Gastroesophageal sphincter (tissue), 4 donors: Measurements from ENCODE around the gene FREM1. TPM values are rescaled to one million over a fixed set of nuclear protein-coding genes. Genes with fewer than 3 reads are reported as not detected.

Experiments used
- ATAC-seq: fragments of 150-250 bp; one replicate; pipeline ENCODE4 v1.9.1; 2016; ENCODE audit warnings: mild to moderate bottlenecking, moderate library complexity
- H3K27ac ChIP-seq, 4 donors: fragments of 200-600 bp; sonication (generic) in 3 of 4; 1 replicate in 3 of 4; 2 replicates in 1 of 4; pipeline ENCODE4 v1.5.1; 2016 to 2019
- H3K27me3 ChIP-seq: fragments of 200-600 bp; sonication (generic); one replicate; pipeline ENCODE4 v1.5.1; 2019
- H3K36me3 ChIP-seq, 2 donors: fragments of 200-600 bp; sonication (generic); one replicate each; pipeline ENCODE4 v1.5.1; 2019; ENCODE audit warnings: control low read depth in 1 of 2
- H3K4me1 ChIP-seq, 3 donors: fragments of 200-600 bp; sonication (generic); 1 replicate in 2 of 3; 2 replicates in 1 of 3; pipeline ENCODE4 v1.5.1; 2016 to 2019; ENCODE audit warnings: control low read depth in 2 of 3
- H3K4me3 ChIP-seq, 2 donors: fragments of 200-600 bp; sonication (generic); one replicate each; pipeline ENCODE4 v1.5.1; 2019; ENCODE audit warnings: mild to moderate bottlenecking in 1 of 2, moderate library complexity in 1 of 2
- H3K9me3 ChIP-seq, 3 donors: fragments of 200-600 bp; sonication (generic); one replicate each; pipeline ENCODE4 v1.5.1; 2017 to 2019; ENCODE audit warnings: control low read depth in 2 of 3
- EP300 ChIP-seq: sonication (generic); formaldehyde crosslinking; IDR thresholded peaks from one replicate; pipeline ENCODE4 v1.6.1; 2017; ENCODE audit warnings: antibody characterized with exemption, mild to moderate bottlenecking
- POLR2A ChIP-seq, 2 donors: fragments of 450-650 bp; IDR thresholded peaks; one replicate each; pipeline ENCODE4 v1.6.1; 2017; ENCODE audit warnings: antibody characterized with exemption in 2 of 2, mild to moderate bottlenecking in 2 of 2, moderate library complexity in 1 of 2
- POLR2AphosphoS5 ChIP-seq: sonication (generic); formaldehyde crosslinking; IDR thresholded peaks from one replicate; pipeline ENCODE4 v1.6.1; 2017; ENCODE audit warnings: antibody characterized with exemption
- WGBS, 2 donors: methylation state at CpG; one replicate each; pipeline ENCODE4 v1.1.5; 2018; ENCODE audit warnings: low coverage in 1 of 2; 5-methylcytosine and 5-hydroxymethylcytosine counted together
- total RNA-seq, 4 donors: library from RNA; depleted of rRNA; stranded (reverse); fragments of >200 nt; gene quantifications; one replicate each; pipeline ENCODE4 v1.1.0, GENCODE V29; 2016
- TF ChIP-seq, protein P1 (sequence below), 4 experiments: fragments of 200-600 bp in 2 of 4; fragments of 450-650 bp in 2 of 4; sonication (generic) in 1 of 4; IDR thresholded peaks; one replicate each; pipeline ENCODE4 v1.5.1; 2017 to 2019; ENCODE audit warnings: antibody characterized with exemption in 4 of 4, mild to moderate bottlenecking in 2 of 4, moderate library complexity in 2 of 4

FREM1 gene
- total RNA-seq, 4 donors from 2014 or later = 0.59 to 4.8 (median 2.7) TPM

DNA sequence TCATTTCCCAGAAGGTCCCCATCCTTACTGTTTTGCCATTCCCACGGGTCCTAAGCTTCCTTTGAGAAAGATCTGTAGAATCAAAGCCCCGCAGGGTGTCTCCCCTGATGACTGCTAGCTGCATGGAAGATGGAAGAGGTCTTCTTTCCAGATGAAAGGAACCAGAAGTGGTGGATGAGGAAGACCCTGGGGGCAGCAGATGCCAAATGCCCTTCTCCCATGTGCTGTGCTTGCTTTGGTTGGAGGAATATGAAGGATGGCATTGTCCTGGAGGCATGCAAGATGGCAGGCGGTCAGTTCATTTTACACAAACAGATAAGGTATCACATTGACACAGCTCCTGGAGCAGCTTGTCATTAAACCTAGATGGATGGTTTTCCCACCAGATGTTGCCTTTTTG is 161.9 kb downstream of the FREM1 start:
- H3K27me3 ChIP-seq = no peaks in the 10 kb centered on the region
- H3K4me3 ChIP-seq = no peak overlapping the region
- H3K36me3 ChIP-seq = peaks cover 0 to 17% of the 10 kb centered on the region in 2 donors
- WGBS, 2 donors = 74 to 75% methylated on average over 2 to 3 of the region's 3 CpGs
- no peaks in the 10 kb centered on the region for H3K4me1 ChIP-seq
- no peaks in the 10 kb centered on the region for H3K9me3 ChIP-seq
- TF ChIP-seq, protein P1, sequence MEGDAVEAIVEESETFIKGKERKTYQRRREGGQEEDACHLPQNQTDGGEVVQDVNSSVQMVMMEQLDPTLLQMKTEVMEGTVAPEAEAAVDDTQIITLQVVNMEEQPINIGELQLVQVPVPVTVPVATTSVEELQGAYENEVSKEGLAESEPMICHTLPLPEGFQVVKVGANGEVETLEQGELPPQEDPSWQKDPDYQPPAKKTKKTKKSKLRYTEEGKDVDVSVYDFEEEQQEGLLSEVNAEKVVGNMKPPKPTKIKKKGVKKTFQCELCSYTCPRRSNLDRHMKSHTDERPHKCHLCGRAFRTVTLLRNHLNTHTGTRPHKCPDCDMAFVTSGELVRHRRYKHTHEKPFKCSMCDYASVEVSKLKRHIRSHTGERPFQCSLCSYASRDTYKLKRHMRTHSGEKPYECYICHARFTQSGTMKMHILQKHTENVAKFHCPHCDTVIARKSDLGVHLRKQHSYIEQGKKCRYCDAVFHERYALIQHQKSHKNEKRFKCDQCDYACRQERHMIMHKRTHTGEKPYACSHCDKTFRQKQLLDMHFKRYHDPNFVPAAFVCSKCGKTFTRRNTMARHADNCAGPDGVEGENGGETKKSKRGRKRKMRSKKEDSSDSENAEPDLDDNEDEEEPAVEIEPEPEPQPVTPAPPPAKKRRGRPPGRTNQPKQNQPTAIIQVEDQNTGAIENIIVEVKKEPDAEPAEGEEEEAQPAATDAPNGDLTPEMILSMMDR (IDR thresholded peaks at IDR 0.05) = no peak
- no peak for TF ChIP-seq POLR2A (IDR thresholded peaks at IDR 0.05)
- no peak for TF ChIP-seq POLR2AphosphoS5
- TF ChIP-seq EP300 = no peak
- H3K27ac ChIP-seq = no peak overlapping the region
- ATAC-seq = no peak

DNA sequence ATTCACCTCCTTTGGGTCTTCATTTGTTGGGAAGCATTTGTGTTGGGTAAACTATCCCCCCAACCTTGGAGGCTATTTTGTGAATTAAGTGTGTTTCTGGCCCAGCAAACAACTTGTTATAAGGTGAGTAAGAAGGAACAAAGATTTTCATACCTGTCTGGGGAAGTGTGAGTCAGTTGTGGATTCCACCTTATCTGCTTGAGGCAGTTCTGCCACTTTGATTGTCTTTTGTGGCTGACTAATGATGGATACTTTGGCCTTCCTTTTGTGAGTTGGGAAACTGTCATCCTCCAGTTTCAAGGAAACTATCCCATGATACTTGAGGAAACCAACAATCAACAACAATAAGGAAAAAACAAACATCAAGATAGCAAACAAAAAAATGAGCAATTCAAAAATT is 163.1 kb downstream of the FREM1 start:
- ATAC-seq = no peak
- peaks cover 0 to 17% of the 10 kb centered on the region in 2 donors for H3K36me3 ChIP-seq
- no peak overlapping the region for H3K27ac ChIP-seq

DNA sequence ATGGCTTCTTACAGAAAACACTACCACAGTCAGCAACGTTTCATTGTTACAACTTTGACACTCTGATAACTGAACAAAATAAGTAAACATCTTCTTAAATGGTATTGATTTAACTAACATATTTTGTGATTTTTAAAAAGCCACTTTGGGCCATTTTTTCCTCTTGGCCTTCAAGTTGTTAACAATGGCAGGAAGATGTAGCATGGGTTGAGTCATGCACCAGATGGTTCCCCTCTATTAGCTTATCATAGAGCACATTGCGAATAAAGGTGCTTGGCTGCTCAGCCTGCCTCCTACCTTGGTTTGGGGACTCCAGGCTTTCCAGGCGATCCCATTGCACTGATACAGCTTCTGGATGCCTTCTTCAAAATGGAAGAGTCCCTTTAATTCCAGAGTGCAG is 163.6 kb downstream of the FREM1 start:
- TF ChIP-seq EP300 (no peak), POLR2A (IDR thresholded peaks at IDR 0.05) (no peak), POLR2AphosphoS5 (no peak)
- TF ChIP-seq, protein P1 (IDR thresholded peaks at IDR 0.05) = no peak
- no peak overlapping the region for H3K27ac ChIP-seq
- H3K36me3 ChIP-seq = peaks cover 0 to 17% of the 10 kb centered on the region in 2 donors
- no peak overlapping the region for H3K4me3 ChIP-seq
- no peak for ATAC-seq
- WGBS, 2 donors = 60 to 68% methylated on average over 2 of the region's 3 CpGs
- no peaks in the 10 kb centered on the region for H3K4me1 ChIP-seq
- H3K9me3 ChIP-seq = no peaks in the 10 kb centered on the region
- no peaks in the 10 kb centered on the region for H3K27me3 ChIP-seq

More for the DNA sequence above, 163.1 kb downstream of the FREM1 start:
- Histone ChIP-seq H3K27me3 (no peaks in the 10 kb centered on the region), H3K4me3 (no peak overlapping the region), H3K9me3 (no peaks in the 10 kb centered on the region), H3K4me1 (no peaks in the 10 kb centered on the region)
- TF ChIP-seq EP300 = no peak
- TF ChIP-seq POLR2AphosphoS5 = no peak
- TF ChIP-seq, protein P1 (IDR thresholded peaks at IDR 0.05) = no peak
- TF ChIP-seq POLR2A (IDR thresholded peaks at IDR 0.05) = no peak

DNA sequence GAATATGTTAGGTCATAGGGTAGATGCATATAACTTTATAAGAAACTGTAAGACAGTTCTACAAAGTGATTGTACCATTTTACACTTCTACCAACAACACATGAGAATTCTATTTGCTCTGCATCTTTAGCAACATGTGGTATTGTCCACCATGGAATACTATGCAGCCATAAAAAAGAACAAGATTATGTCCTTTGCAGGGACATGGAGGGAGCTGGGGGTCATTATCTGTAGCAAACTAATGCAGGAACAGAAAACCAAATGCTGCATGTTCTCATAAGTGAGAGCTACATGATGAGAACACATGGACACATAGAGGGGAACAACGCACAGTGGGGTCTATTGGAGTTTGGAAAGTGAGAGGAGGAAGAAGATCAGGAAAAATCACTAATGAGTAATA is 165.5 kb downstream of the FREM1 start:
- peaks cover 0 to 17% of the 10 kb centered on the region in 2 donors for H3K36me3 ChIP-seq
- TF ChIP-seq POLR2AphosphoS5 (no peak), EP300 (no peak), POLR2A (IDR thresholded peaks at IDR 0.05) (no peak)
- TF ChIP-seq, protein P1 (IDR thresholded peaks at IDR 0.05) = no peak
- 100% methylated on average over 1 of the region's 1 CpG; no CpG with 5 or more reads in 1 of the 2 donors for WGBS, 2 donors
- H3K4me1 ChIP-seq = no peaks in the 10 kb centered on the region
- no peaks in the 10 kb centered on the region for H3K9me3 ChIP-seq
- no peak overlapping the region for H3K4me3 ChIP-seq
- no peaks in the 10 kb centered on the region for H3K27me3 ChIP-seq
- no peak overlapping the region for H3K27ac ChIP-seq
- ATAC-seq = no peak

DNA sequence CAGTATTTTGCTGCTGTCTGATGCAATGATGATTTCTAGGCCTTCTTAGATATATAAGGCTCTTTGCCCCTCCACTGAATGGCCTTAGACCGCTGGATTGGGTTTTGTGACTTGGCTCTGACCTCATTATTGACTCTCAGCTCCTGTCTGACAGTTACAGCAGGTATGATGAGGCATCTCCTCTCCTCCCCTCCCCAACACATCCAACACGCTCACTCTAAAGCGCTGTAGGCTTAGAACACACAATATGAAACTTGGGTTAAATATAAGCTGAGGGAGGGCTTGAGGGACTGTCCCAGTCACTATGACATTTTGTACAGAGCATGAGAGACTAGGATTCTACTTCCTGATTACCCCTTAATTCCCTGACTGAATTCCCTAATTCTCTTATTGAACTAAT is 168.9 kb downstream of the FREM1 start:
- Histone ChIP-seq H3K4me1 (no peaks in the 10 kb centered on the region), H3K27ac (no peak overlapping the region), H3K9me3 (no peaks in the 10 kb centered on the region), H3K4me3 (no peak overlapping the region), H3K36me3 (peaks cover 0 to 10% of the 10 kb centered on the region in 2 donors), H3K27me3 (no peaks in the 10 kb centered on the region)
- WGBS, 2 donors = 89 to 100% methylated on average over 2 to 3 of the region's 3 CpGs
- no peak for ATAC-seq
- TF ChIP-seq POLR2A (IDR thresholded peaks at IDR 0.05) (no peak), POLR2AphosphoS5 (no peak), EP300 (no peak)
- TF ChIP-seq, protein P1 (IDR thresholded peaks at IDR 0.05) = no peak
